ENCODE results near the gene FSTL5. TPM values are rescaled to one million over a fixed set of nuclear protein-coding genes. Genes with fewer than 3 reads are reported as not detected.

The FSTL5 gene
- total and polyA plus RNA-seq, 4 donors: 0.01 to 0.08 TPM; not detected in 2

DNA sequence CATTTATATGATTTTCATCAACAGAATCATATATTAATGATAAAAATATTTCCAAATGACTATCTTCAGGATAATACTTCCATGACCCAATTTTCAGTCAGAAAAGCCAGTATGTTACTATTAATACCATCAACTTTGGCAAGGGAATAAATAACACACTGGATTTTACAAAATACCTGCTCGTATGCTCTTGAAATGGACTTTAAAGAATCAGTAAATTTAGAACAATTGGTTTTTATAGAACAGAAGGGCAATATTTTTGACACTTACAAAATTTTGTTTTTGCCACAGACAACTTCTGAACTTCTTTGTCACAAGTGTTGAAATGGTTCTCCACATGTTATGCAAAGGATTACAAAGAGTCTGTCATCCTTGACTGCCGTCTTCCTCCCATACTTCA, 700.4 kb downstream of the FSTL5 start:
- H3K4me1 ChIP-seq (ENCODE audit: control insufficient read depth in 4 of 4, insufficient read depth in 4 of 4, low read length in 3 of 4): no peaks in the 10 kb centered on the region
- H3K9ac ChIP-seq (ENCODE audit: low read depth in 1 of 2, low read length in 2 of 2): no peak overlapping the region
- no peaks in the 10 kb centered on the region for H3K36me3 ChIP-seq (ENCODE audit: control insufficient read depth in 4 of 4, insufficient read depth in 3 of 4, low read depth in 1 of 4, low read length in 3 of 4)
- no peak overlapping the region for H3K27ac ChIP-seq (ENCODE audit: low read depth in 1 of 2, low read length in 2 of 2)
- no peaks in the 10 kb centered on the region for H3K27me3 ChIP-seq (ENCODE audit: control insufficient read depth in 4 of 4, insufficient read depth in 4 of 4, low read length in 3 of 4)
- TF ChIP-seq FOXA1 (IDR thresholded peaks at IDR 0.05): no peak
- no peak for TF ChIP-seq GABPA (IDR thresholded peaks at IDR 0.05 in 1 of 2, conservative IDR thresholded peaks at IDR 0.05 in 1 of 2)
- TF ChIP-seq, protein P1, sequence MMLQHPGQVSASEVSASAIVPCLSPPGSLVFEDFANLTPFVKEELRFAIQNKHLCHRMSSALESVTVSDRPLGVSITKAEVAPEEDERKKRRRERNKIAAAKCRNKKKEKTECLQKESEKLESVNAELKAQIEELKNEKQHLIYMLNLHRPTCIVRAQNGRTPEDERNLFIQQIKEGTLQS (IDR thresholded peaks at IDR 0.05): no peak
- no peak for TF ChIP-seq HNF4A (conservative IDR thresholded peaks at IDR 0.05)
- TF ChIP-seq RXRA (IDR thresholded peaks at IDR 0.05): no peak
- TF ChIP-seq RAD21 (IDR thresholded peaks at IDR 0.05): no peak
- TF ChIP-seq SP1 (IDR thresholded peaks at IDR 0.05): no peak
- TF ChIP-seq, protein P2, sequence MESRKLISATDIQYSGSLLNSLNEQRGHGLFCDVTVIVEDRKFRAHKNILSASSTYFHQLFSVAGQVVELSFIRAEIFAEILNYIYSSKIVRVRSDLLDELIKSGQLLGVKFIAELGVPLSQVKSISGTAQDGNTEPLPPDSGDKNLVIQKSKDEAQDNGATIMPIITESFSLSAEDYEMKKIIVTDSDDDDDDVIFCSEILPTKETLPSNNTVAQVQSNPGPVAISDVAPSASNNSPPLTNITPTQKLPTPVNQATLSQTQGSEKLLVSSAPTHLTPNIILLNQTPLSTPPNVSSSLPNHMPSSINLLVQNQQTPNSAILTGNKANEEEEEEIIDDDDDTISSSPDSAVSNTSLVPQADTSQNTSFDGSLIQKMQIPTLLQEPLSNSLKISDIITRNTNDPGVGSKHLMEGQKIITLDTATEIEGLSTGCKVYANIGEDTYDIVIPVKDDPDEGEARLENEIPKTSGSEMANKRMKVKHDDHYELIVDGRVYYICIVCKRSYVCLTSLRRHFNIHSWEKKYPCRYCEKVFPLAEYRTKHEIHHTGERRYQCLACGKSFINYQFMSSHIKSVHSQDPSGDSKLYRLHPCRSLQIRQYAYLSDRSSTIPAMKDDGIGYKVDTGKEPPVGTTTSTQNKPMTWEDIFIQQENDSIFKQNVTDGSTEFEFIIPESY (IDR thresholded peaks at IDR 0.05): no peak
- no peak for TF ChIP-seq TAF1 (conservative IDR thresholded peaks at IDR 0.05)
- no peak for DNase-seq (ENCODE audit: low spot score)
- no peak overlapping the region for H3K4me3 ChIP-seq (ENCODE audit: low read depth in 1 of 3, low read length in 3 of 3)
- 83% methylated on average over 2 of the region's 2 CpGs for WGBS
- H3K9me3 ChIP-seq (ENCODE audit: control insufficient read depth in 4 of 4, low read length in 3 of 4): no peaks in the 10 kb centered on the region

DNA sequence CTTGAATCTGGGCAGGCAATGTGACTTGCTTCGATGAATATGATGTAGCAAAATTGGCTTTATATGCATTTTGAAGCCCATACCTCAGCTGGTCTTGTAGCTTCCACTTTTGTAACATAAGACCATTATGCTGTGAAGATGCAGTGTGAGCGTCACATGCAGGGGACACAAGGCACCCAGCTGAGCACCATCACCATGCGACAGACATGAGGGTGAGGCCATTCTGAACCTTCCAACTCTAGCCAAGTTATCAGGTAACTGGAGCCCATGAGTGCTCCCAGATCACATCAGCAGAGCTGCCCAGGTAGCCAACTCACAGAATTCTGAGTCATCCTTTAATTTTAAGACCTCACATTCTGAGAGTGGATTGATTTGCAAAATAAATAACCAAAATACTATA, 705.9 kb downstream of the FSTL5 start:
- no peaks in the 10 kb centered on the region for H3K4me1 ChIP-seq (ENCODE audit: control insufficient read depth in 4 of 4, insufficient read depth in 4 of 4, low read length in 3 of 4)
- no peak overlapping the region for H3K4me3 ChIP-seq (ENCODE audit: low read depth in 1 of 3, low read length in 3 of 3)
- WGBS: 80% methylated on average over 3 of the region's 3 CpGs
- no peak overlapping the region for H3K27ac ChIP-seq (ENCODE audit: low read depth in 1 of 2, low read length in 2 of 2)
- TF ChIP-seq, protein P2 (IDR thresholded peaks at IDR 0.05): no peak
- TF ChIP-seq, protein P1 (IDR thresholded peaks at IDR 0.05): no peak
- TF ChIP-seq JUND (IDR thresholded peaks at IDR 0.05) (no peak), GABPA (IDR thresholded peaks at IDR 0.05 in 1 of 2, conservative IDR thresholded peaks at IDR 0.05 in 1 of 2) (no peak), SP1 (IDR thresholded peaks at IDR 0.05) (no peak), RAD21 (IDR thresholded peaks at IDR 0.05) (no peak), HNF4A (conservative IDR thresholded peaks at IDR 0.05) (no peak), YY1 (IDR thresholded peaks at IDR 0.05) (no peak), HNF4G (IDR thresholded peaks at IDR 0.05) (no peak), RXRA (IDR thresholded peaks at IDR 0.05) (no peak), EGR1 (IDR thresholded peaks at IDR 0.05; ENCODE audit: low read depth in 2 of 2) (no peak), FOXA1 (IDR thresholded peaks at IDR 0.05) (no peak), FOXA2 (IDR thresholded peaks at IDR 0.05) (no peak), TAF1 (conservative IDR thresholded peaks at IDR 0.05) (no peak)
- TF ChIP-seq, protein P3, sequence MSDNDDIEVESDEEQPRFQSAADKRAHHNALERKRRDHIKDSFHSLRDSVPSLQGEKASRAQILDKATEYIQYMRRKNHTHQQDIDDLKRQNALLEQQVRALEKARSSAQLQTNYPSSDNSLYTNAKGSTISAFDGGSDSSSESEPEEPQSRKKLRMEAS (IDR thresholded peaks at IDR 0.05): no peak
- TF ChIP-seq, protein P4, sequence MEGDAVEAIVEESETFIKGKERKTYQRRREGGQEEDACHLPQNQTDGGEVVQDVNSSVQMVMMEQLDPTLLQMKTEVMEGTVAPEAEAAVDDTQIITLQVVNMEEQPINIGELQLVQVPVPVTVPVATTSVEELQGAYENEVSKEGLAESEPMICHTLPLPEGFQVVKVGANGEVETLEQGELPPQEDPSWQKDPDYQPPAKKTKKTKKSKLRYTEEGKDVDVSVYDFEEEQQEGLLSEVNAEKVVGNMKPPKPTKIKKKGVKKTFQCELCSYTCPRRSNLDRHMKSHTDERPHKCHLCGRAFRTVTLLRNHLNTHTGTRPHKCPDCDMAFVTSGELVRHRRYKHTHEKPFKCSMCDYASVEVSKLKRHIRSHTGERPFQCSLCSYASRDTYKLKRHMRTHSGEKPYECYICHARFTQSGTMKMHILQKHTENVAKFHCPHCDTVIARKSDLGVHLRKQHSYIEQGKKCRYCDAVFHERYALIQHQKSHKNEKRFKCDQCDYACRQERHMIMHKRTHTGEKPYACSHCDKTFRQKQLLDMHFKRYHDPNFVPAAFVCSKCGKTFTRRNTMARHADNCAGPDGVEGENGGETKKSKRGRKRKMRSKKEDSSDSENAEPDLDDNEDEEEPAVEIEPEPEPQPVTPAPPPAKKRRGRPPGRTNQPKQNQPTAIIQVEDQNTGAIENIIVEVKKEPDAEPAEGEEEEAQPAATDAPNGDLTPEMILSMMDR (IDR thresholded peaks at IDR 0.05; ENCODE audit: low read depth, low read length, missing input control): no peak
- TF ChIP-seq, protein P5, sequence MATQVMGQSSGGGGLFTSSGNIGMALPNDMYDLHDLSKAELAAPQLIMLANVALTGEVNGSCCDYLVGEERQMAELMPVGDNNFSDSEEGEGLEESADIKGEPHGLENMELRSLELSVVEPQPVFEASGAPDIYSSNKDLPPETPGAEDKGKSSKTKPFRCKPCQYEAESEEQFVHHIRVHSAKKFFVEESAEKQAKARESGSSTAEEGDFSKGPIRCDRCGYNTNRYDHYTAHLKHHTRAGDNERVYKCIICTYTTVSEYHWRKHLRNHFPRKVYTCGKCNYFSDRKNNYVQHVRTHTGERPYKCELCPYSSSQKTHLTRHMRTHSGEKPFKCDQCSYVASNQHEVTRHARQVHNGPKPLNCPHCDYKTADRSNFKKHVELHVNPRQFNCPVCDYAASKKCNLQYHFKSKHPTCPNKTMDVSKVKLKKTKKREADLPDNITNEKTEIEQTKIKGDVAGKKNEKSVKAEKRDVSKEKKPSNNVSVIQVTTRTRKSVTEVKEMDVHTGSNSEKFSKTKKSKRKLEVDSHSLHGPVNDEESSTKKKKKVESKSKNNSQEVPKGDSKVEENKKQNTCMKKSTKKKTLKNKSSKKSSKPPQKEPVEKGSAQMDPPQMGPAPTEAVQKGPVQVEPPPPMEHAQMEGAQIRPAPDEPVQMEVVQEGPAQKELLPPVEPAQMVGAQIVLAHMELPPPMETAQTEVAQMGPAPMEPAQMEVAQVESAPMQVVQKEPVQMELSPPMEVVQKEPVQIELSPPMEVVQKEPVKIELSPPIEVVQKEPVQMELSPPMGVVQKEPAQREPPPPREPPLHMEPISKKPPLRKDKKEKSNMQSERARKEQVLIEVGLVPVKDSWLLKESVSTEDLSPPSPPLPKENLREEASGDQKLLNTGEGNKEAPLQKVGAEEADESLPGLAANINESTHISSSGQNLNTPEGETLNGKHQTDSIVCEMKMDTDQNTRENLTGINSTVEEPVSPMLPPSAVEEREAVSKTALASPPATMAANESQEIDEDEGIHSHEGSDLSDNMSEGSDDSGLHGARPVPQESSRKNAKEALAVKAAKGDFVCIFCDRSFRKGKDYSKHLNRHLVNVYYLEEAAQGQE (IDR thresholded peaks at IDR 0.05): no peak
- H3K36me3 ChIP-seq (ENCODE audit: control insufficient read depth in 4 of 4, insufficient read depth in 3 of 4, low read depth in 1 of 4, low read length in 3 of 4): no peaks in the 10 kb centered on the region
- no peaks in the 10 kb centered on the region for H3K27me3 ChIP-seq (ENCODE audit: control insufficient read depth in 4 of 4, insufficient read depth in 4 of 4, low read length in 3 of 4)
- no peak overlapping the region for H3K9ac ChIP-seq (ENCODE audit: low read depth in 1 of 2, low read length in 2 of 2)
- DNase-seq (ENCODE audit: low spot score): no peak
- no peaks in the 10 kb centered on the region for H3K9me3 ChIP-seq (ENCODE audit: control insufficient read depth in 4 of 4, low read length in 3 of 4)
